GM23338 (cell line): ENCODE data around the gene FOXI1. TPM values are rescaled to one million over a fixed set of nuclear protein-coding genes. Genes with fewer than 3 reads are reported as not detected.

Source experiments
- ATAC-seq: fragments of 200-7000 bp; cut with Tn5 transposase; 3 replicates; pipeline ENCODE4 v1.9.1; 2020
- DNase-seq: peaks from one replicate; pipeline ENCODE4 v3.0.0-alpha.2; 2015; ENCODE audit warnings: low spot score
- H2AFZ ChIP-seq: fragments of 200-600 bp; sonication (generic); 2 replicates; pipeline ENCODE4 v1.8.0; 2016; ENCODE audit warnings: antibody characterized with exemption, mild to moderate bottlenecking, moderate library complexity
- H3F3A ChIP-seq: fragments of 200-600 bp; sonication (generic); replicated peaks from 2 replicates; pipeline ENCODE4 v1.8.0; 2017; ENCODE audit warnings: antibody characterized with exemption, mixed run types, low read depth
- H3K27ac ChIP-seq: fragments of 200-600 bp; sonication (generic); 2 replicates; pipeline ENCODE4 v1.6.1; 2016; ENCODE audit warnings: low read depth
- H3K27me3 ChIP-seq: fragments of 200-600 bp; sonication (generic); 2 replicates; pipeline ENCODE4 v1.8.0; 2016; ENCODE audit warnings: mild to moderate bottlenecking, mixed run types, moderate library complexity; ENCODE audit not compliant: insufficient read depth
- H3K36me3 ChIP-seq: fragments of 200-600 bp; sonication (generic); 2 replicates; pipeline ENCODE4 v1.8.0; 2016; ENCODE audit warnings: mild to moderate bottlenecking; ENCODE audit not compliant: insufficient read depth
- H3K4me1 ChIP-seq: fragments of 200-600 bp; sonication (generic); 2 replicates; pipeline ENCODE4 v1.8.0; 2016; ENCODE audit warnings: mild to moderate bottlenecking, moderate library complexity; ENCODE audit not compliant: insufficient read depth
- H3K4me2 ChIP-seq: fragments of 200-600 bp; sonication (generic); 2 replicates; pipeline ENCODE4 v1.7.1; 2017; ENCODE audit warnings: mixed run types
- H3K4me3 ChIP-seq: fragments of 200-600 bp; sonication (generic); 2 replicates; pipeline ENCODE4 v1.6.1; 2016; ENCODE audit warnings: mixed run types
- H3K79me2 ChIP-seq: fragments of 200-600 bp; sonication (generic); replicated peaks from 2 replicates; pipeline ENCODE4 v1.8.0; 2017; ENCODE audit warnings: mild to moderate bottlenecking; ENCODE audit not compliant: insufficient read depth
- H3K9me2 ChIP-seq: fragments of 200-600 bp; sonication (generic); 2 replicates; pipeline ENCODE4 v1.8.0; 2017; ENCODE audit not compliant: insufficient read depth
- H4K20me1 ChIP-seq: fragments of 200-600 bp; sonication (generic); replicated peaks from 2 replicates; pipeline ENCODE4 v1.8.0; 2017; ENCODE audit warnings: mild to moderate bottlenecking; ENCODE audit not compliant: insufficient read depth
- H3K27ac Mint-ChIP-seq: 2 replicates; pipeline ENCODE4 v1.8.0; 2020; ENCODE audit warnings: inconsistent platforms, mild to moderate bottlenecking, moderate library complexity, mixed read lengths
- H3K27me3 Mint-ChIP-seq: 3 replicates; pipeline ENCODE4 v1.8.0; 2022; ENCODE audit warnings: low read depth, mild to moderate bottlenecking, moderate library complexity, mixed read lengths, inconsistent platforms; ENCODE audit not compliant: insufficient read depth, poor library complexity
- H3K36me3 Mint-ChIP-seq: 3 replicates; pipeline ENCODE4 v1.8.0; 2021; ENCODE audit warnings: low read depth, mild to moderate bottlenecking, inconsistent platforms, moderate library complexity, mixed read lengths
- H3K4me1 Mint-ChIP-seq: 3 replicates; pipeline ENCODE4 v1.8.0; 2020; ENCODE audit warnings: mild to moderate bottlenecking, inconsistent platforms, mixed read lengths
- H3K4me3 Mint-ChIP-seq: 3 replicates; pipeline ENCODE4 v1.8.0; 2021; ENCODE audit warnings: moderate library complexity, mild to moderate bottlenecking, inconsistent platforms, mixed read lengths
- H3K9me3 Mint-ChIP-seq: 3 replicates; pipeline ENCODE4 v1.8.0; 2020; ENCODE audit warnings: moderate library complexity, mild to moderate bottlenecking, inconsistent platforms, mixed read lengths
- EZH2phosphoT487 ChIP-seq: fragments of 200-600 bp; sonication (generic); IDR thresholded peaks from one replicate; pipeline ENCODE4 v1.8.1; 2018; ENCODE audit warnings: antibody characterized with exemption; ENCODE audit not compliant: unreplicated experiment
- POLR2AphosphoS5 ChIP-seq: IDR thresholded peaks from 2 replicates; pipeline ENCODE4 v1.6.1; 2016; ENCODE audit warnings: antibody characterized with exemption, low read depth
- polyA plus RNA-seq: library from polyadenylated mRNA; unstranded; fragments of >200 nt; fragmentation: Nextera tagmentation; extraction: Ambion mirVana; gene quantifications from 2 replicates; pipeline ENCODE4 v1.2.1, GENCODE V29; 2016
- total RNA-seq: library from RNA; depleted of rRNA; stranded (reverse); fragments of >200 nt; shearing (Covaris generic); gene quantifications from 2 replicates; pipeline ENCODE4 v1.2.3, GENCODE V29; 2014
- TF ChIP-seq, protein P1 (sequence below): fragments of 250-450 bp; sonication (Bioruptor Pico); IDR thresholded peaks from 2 replicates; pipeline ENCODE4 v1.5.0; 2020; ENCODE audit warnings: mild to moderate bottlenecking, moderate library complexity
- TF ChIP-seq, protein P2 (sequence below), 2 experiments: fragments of 200-600 bp in 1 of 2; sonication (generic) in 1 of 2; conservative IDR thresholded peaks; 2 replicates each; pipeline versions ENCODE4 v1.5.1 to v1.6.1; 2016 to 2017; ENCODE audit warnings: antibody characterized with exemption in 2 of 2, low read depth in 2 of 2, mild to moderate bottlenecking in 2 of 2, moderate library complexity in 1 of 2

FOXI1 gene
- total and polyA plus RNA-seq, 2 experiments from 2014 or later, result not detected

DNA sequence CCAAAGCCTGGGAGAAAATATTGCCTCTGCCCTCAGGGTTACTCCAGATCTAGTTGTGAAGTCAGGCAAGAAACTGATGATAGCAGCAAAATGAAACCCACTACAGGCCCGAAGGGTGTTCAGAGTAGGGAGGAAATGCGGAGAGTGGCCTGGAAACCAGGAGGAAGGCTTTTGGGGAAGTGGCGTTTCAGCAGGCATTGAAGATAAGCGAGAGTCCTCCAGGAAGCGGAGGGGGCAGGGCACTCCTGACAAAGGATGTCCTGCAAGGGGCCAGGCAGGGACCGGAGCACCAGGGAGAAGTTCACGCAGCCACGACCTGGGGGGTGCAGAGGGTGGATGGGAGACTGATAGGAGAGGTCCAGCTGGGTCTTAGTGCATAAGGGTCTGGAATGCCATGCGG is 7.8 kb upstream of the FOXI1 start:
- no peaks in the 10 kb centered on the region for H4K20me1 ChIP-seq

DNA sequence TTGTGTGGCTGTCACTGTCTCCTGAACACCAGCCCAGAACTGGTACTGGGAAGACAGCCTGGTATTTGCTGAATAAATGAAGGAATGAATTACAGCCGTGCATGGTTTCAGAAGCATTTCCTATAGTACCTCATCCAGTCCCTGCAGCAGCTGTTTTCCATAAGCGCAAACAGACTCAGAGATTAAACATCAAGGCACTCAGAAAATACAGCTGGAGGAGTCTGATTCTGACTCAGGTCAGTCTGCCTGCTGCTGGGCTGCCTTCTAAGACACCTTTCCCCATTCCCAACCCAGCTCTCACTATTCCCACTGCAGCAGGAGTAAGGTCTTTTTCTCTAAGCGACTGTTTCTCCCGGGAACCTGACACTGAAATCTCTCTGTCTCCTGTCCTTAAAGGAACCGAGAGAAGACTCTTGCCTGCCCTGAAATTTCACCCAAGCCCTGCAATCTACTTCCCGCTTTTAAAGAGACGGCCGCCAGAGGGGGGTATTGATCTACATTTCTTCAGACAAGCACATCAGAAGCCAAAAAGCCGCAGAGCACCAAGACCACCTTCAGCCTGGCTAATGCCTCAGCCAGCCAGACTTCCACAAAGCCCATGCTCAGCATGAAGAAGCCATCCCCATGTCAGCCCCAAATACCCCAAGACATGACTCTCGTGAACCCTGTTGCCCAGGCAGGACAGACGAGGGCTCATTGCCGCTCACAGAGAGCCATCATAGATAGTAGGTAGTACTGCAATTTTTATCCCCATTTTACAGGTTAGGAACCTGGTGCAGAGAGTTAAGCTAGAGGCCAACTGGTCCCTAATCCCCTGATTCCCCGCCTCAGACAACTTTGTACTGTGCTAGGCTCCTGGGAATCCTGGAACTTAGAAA is 5.4 kb upstream of the FOXI1 start:
- H3K79me2 ChIP-seq, result no peaks in the 10 kb centered on the region

More for the DNA sequence above, 7.8 kb upstream of the FOXI1 start:
- Histone ChIP-seq H3K4me1 (no peaks in the 10 kb centered on the region), H3F3A (no peaks in the 10 kb centered on the region), H3K4me2 (no peak overlapping the region), H3K27ac (no peak overlapping the region), H3K4me3 (no peak overlapping the region), H3K36me3 (no peaks in the 10 kb centered on the region), H3K27me3 (no peaks in the 10 kb centered on the region), H3K9me2 (no peaks in the 10 kb centered on the region), H3K79me2 (no peaks in the 10 kb centered on the region), H2AFZ (no peak overlapping the region)
- TF ChIP-seq POLR2AphosphoS5, result no peak
- Mint-ChIP-seq H3K36me3 (no peaks in the 10 kb centered on the region), H3K4me3 (no peak overlapping the region), H3K27ac (no peak overlapping the region), H3K27me3 (peaks cover 14% of the 10 kb centered on the region), H3K9me3 (peaks cover 4% of the 10 kb centered on the region; the same call in 2 of the 3 replicates), H3K4me1 (peaks cover 15% of the 10 kb centered on the region)
- ATAC-seq (no peak), DNase-seq (peak; percentile 9)

More for the DNA sequence above, 5.4 kb upstream of the FOXI1 start:
- Histone ChIP-seq H3K4me2 (no peak overlapping the region), H3F3A (no peaks in the 10 kb centered on the region), H3K9me2 (no peaks in the 10 kb centered on the region), H4K20me1 (no peaks in the 10 kb centered on the region), H2AFZ (no peak overlapping the region), H3K4me3 (no peak overlapping the region), H3K27ac (no peak overlapping the region), H3K27me3 (no peaks in the 10 kb centered on the region), H3K4me1 (no peaks in the 10 kb centered on the region), H3K36me3 (no peaks in the 10 kb centered on the region)
- H3K9me3 Mint-ChIP-seq, result peaks cover 4% of the 10 kb centered on the region; the same call in 2 of the 3 replicates
- TF ChIP-seq POLR2AphosphoS5 (no peak), EZH2phosphoT487 (no peak)
- TF ChIP-seq, protein P1, sequence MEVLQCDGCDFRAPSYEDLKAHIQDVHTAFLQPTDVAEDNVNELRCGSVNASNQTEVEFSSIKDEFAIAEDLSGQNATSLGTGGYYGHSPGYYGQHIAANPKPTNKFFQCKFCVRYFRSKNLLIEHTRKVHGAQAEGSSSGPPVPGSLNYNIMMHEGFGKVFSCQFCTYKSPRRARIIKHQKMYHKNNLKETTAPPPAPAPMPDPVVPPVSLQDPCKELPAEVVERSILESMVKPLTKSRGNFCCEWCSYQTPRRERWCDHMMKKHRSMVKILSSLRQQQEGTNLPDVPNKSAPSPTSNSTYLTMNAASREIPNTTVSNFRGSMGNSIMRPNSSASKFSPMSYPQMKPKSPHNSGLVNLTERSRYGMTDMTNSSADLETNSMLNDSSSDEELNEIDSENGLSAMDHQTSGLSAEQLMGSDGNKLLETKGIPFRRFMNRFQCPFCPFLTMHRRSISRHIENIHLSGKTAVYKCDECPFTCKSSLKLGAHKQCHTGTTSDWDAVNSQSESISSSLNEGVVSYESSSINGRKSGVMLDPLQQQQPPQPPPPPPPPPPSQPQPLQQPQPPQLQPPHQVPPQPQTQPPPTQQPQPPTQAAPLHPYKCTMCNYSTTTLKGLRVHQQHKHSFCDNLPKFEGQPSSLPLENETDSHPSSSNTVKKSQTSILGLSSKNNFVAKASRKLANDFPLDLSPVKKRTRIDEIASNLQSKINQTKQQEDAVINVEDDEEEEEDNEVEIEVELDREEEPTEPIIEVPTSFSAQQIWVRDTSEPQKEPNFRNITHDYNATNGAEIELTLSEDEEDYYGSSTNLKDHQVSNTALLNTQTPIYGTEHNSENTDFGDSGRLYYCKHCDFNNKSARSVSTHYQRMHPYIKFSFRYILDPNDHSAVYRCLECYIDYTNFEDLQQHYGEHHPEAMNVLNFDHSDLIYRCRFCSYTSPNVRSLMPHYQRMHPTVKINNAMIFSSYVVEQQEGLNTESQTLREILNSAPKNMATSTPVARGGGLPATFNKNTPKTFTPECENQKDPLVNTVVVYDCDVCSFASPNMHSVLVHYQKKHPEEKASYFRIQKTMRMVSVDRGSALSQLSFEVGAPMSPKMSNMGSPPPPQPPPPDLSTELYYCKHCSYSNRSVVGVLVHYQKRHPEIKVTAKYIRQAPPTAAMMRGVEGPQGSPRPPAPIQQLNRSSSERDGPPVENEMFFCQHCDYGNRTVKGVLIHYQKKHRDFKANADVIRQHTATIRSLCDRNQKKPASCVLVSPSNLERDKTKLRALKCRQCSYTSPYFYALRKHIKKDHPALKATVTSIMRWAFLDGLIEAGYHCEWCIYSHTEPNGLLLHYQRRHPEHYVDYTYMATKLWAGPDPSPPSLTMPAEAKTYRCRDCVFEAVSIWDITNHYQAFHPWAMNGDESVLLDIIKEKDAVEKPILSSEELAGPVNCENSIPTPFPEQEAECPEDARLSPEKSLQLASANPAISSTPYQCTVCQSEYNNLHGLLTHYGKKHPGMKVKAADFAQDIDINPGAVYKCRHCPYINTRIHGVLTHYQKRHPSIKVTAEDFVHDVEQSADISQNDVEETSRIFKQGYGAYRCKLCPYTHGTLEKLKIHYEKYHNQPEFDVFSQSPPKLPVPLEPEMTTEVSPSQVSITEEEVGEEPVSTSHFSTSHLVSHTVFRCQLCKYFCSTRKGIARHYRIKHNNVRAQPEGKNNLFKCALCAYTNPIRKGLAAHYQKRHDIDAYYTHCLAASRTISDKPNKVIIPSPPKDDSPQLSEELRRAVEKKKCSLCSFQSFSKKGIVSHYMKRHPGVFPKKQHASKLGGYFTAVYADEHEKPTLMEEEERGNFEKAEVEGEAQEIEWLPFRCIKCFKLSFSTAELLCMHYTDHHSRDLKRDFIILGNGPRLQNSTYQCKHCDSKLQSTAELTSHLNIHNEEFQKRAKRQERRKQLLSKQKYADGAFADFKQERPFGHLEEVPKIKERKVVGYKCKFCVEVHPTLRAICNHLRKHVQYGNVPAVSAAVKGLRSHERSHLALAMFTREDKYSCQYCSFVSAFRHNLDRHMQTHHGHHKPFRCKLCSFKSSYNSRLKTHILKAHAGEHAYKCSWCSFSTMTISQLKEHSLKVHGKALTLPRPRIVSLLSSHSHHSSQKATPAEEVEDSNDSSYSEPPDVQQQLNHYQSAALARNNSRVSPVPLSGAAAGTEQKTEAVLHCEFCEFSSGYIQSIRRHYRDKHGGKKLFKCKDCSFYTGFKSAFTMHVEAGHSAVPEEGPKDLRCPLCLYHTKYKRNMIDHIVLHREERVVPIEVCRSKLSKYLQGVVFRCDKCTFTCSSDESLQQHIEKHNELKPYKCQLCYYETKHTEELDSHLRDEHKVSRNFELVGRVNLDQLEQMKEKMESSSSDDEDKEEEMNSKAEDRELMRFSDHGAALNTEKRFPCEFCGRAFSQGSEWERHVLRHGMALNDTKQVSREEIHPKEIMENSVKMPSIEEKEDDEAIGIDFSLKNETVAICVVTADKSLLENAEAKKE (CRISPR knock-in tag), result no peak
- TF ChIP-seq, protein P2, sequence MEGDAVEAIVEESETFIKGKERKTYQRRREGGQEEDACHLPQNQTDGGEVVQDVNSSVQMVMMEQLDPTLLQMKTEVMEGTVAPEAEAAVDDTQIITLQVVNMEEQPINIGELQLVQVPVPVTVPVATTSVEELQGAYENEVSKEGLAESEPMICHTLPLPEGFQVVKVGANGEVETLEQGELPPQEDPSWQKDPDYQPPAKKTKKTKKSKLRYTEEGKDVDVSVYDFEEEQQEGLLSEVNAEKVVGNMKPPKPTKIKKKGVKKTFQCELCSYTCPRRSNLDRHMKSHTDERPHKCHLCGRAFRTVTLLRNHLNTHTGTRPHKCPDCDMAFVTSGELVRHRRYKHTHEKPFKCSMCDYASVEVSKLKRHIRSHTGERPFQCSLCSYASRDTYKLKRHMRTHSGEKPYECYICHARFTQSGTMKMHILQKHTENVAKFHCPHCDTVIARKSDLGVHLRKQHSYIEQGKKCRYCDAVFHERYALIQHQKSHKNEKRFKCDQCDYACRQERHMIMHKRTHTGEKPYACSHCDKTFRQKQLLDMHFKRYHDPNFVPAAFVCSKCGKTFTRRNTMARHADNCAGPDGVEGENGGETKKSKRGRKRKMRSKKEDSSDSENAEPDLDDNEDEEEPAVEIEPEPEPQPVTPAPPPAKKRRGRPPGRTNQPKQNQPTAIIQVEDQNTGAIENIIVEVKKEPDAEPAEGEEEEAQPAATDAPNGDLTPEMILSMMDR (conservative IDR thresholded peaks at IDR 0.05; ENCODE audit: low read depth in 2 of 2), result peak; percentile 79 to 83
- H3K4me1 Mint-ChIP-seq, result peaks cover 16% of the 10 kb centered on the region
- no peaks in the 10 kb centered on the region; the same call in 2 of the 3 replicates for H3K36me3 Mint-ChIP-seq
- peaks cover 13% of the 10 kb centered on the region for H3K27me3 Mint-ChIP-seq
- peak; percentile 95 for DNase-seq
- ATAC-seq, result peak; percentile 89
- no peak overlapping the region for H3K4me3 Mint-ChIP-seq
- H3K27ac Mint-ChIP-seq, result no peak overlapping the region
